CD4-positive, alpha-beta T cell treated with Interleukin-17A for 4 hours (primary cell): ENCODE measurements around the gene CARD10.

Source experiments
- DNase-seq: peaks from one replicate; pipeline ENCODE4 v3.0.0-alpha.2; 2020; ENCODE audit warnings: mixed read lengths

The CARD10 gene

DNA sequence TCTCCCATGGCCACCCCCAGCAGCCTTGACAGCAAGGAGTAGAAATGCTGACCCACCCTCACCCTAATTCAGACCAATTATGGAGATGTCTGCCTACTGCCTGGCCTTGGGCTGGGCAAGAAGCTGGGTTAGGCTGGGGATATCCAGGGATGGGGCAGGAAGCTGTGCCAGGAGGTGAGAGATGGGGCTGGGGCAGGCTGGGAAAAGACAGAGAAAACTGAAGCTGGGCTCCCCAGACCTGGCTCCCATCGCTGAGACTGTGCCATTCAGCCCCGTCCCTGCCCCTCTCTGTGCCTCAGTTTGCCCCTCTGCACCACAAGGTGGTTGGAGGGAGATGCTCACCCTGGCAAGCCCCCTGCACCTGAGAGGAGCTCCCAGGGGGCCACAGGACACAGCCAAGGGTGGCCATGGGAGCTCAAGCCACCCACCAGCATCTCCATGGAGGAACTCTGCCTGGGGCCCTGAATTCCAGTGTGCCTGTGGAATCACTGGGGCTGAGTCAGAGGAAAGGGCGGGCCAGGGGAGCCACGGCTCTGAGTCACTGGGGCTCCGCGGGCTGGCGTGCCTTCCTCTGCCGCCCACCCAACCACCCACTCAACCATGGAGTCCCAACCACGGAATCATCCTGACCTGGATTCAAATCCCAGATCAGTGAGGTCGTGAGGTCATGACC is 6.0 kb upstream of the CARD10 start:
- no peak for DNase-seq

DNA sequence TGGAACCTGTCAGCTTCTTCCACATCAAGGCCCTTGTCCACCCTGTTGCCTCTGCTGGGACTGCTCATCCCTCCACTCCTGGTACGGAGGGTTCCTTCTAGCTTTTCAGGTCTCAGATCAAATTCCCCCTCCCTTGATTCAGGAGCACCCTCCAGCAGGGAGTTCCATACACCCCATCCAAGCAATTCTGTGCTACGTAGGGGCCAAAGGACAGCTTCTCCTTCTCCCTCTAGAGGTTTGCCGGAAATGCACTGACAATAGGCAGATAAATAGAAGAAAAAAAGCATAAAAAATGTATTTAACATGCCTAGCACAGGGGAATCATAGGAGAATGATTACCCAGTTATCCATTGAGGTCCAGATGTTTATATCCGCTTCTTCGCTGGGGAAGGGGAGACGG is 3.3 kb upstream of the CARD10 start:
- no peak for DNase-seq

DNA sequence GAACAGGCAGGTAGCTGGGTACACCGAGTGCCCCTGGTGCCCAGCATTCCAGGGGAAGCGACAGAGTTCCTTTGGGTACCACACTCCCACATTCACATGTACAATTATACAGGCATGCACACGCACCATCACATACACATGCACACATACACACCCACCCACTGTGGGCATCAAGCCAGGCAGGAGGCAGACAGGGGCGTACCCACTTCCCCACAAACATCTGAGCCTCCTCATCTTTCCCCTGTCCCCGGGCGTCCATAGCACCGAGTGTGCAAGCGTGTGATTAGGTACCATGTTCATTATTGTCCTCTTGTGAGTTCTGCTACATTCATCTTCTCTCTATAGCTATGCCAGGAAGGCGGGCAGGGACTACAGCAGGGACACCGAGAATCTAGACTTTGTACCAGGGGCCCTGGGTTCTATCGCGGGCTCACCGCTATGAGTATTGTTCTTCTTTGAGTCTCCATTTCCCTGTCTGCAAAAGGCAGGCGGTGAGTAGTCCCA is 2.1 kb upstream of the CARD10 start:
- DNase-seq = no peak

DNA sequence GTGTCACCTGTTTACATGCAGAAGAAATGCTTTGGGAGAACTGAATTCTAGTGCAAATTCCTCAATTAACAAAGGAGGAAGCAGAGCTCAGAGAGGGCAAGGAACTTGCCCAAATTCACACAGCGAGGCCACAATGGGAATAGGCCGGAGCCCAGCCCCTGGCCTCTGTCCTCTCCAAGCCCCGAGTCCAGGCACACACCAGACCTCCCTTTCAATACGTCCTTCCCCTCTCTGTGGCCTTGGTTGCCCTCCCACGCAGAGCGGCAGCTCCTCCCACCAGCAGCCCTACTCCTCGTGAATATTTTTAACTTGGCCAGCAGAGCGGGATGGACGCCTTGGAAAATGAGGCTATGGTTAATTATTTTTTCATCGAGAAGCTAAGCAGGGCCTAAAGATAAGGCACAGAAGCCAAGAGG is 1.6 kb upstream of the CARD10 start:
- DNase-seq = no peak

GRCh38 chr22:37518509-37519267 is 527 bp downstream of the CARD10 start:
- no peak for DNase-seq

DNA sequence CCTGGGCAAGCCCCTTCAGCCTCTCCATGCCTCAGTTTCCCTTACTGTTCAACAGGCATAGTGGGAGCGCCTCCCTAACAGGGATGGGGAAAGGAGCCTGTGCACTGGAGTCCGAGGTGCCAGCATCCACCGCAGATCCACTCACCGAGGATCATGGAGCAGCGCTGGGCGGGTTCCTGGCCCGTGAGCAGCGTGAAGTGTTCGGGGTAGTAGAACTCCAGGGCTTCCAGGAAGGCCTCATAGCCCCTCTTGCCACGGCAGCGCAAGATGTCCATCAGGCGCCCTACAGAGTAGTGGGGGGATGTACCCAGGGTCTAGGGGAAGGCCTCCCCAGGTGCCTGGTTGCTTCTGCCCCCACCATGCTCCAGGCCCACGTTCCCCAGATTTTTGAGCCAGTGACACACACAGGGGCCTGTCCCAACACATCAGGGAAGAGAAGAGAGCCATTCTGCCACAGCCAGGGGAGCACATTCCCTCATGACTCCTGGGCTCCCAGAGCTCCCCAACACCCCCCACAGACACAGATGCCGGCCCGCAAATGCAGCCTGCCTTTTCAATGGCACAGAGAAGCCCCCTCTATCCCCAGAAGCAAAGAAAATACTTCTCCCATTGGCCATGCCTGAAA is 1.3 kb downstream of the CARD10 start:
- no peak for DNase-seq

DNA sequence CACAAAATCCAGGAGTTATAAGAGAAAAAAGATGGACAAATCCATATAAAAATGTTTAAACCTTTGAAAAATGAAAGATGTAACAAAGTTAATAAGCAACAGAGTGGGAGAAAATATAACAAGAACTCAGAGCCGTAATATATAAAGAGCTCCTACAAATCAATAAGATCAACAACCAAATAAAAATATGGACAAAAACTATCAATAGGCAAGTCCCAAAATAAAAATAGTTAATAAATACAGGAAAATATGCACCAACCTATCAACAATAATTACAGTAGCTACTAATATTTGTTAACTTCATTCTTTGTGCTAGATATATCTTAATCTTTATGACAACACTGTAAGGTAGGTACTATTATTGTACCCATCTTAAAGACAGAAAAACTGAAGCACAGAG is 2.8 kb downstream of the CARD10 start:
- no peak for DNase-seq

- no peak for DNase-seq
Measured at GRCh38 chr22:37515901-37516300, 3.3 kb downstream of the CARD10 start.

DNA sequence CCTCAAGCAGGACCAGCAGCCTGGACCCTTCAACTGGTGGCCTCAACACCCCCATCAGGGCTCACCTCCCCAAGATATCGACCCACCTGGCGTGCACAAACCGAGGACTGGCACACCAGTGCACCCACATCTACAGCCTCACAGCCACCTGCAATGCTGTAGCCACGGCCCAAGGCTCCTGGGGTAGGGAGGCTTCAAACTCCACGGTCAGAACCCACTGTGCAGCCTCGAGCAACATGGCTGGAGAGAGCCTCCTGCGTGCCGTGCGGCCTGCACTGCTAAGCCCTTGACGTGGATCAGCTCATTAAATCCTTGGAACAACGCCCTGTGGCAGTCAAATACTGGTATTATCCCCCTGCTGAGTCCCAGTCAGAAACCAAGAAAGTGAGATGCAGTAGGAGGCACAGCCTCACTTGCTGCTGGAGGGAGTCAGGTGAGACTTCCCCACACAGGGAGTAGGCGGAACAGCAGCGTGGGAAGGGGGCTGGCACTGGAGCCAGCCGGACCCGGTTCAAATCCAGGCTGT is 4.6 kb downstream of the CARD10 start:
- no peak for DNase-seq

DNA sequence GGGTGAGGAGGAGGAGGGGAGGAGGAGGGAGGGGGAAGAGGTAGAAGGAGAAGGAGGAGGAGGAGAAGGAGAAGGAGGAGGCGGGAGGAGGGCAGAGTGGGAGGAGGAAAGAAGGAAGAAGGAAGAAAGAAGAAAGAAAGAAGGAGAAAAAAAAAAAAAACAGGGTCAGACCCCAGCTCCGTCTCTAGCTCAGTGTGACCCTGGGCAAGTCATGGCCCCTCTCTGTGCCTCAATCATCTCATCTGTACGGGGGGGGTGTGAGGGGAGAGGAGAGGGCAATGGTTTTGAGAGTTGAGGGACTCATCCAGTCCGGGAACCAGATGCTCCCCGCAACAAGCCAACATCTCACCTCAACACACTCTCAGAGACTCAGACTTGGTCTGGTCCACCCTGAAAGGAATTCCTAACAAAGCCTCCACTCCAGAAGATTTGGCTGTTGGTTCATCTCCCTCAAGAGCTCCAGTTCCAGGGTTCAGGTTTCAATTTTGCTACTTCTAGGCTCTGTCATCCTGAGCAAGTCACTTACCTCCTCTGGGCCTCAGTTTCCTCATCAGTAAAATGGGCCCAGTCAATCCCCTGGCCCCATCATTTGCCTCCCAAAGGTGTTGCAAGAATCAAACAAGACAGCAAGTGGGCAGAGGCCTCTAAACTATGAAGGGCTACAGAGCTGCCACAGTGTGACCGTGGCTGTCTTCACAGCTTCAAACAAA is 7.7 kb downstream of the CARD10 start:
- DNase-seq = no peak

DNA sequence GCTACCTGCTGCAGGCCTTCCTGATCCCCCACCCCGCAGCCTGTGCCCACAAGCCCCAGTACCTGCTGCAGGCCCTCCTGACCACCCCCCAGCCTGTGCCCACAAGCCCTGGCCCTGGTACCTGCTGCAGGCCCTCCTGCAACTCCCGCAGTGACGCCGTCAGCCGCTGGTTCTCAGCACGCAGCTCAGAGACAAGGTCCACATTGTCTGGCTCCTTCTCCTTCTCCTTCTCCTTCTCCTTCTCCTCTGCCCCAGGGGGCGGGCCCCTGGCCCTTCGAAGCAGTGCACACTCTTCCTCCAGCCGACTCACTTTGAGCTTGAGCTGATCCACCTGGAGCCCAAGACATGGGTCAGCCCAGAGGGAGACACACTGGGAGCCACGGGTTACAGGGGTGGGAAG is 9.1 kb downstream of the CARD10 start:
- DNase-seq = no peak

DNA sequence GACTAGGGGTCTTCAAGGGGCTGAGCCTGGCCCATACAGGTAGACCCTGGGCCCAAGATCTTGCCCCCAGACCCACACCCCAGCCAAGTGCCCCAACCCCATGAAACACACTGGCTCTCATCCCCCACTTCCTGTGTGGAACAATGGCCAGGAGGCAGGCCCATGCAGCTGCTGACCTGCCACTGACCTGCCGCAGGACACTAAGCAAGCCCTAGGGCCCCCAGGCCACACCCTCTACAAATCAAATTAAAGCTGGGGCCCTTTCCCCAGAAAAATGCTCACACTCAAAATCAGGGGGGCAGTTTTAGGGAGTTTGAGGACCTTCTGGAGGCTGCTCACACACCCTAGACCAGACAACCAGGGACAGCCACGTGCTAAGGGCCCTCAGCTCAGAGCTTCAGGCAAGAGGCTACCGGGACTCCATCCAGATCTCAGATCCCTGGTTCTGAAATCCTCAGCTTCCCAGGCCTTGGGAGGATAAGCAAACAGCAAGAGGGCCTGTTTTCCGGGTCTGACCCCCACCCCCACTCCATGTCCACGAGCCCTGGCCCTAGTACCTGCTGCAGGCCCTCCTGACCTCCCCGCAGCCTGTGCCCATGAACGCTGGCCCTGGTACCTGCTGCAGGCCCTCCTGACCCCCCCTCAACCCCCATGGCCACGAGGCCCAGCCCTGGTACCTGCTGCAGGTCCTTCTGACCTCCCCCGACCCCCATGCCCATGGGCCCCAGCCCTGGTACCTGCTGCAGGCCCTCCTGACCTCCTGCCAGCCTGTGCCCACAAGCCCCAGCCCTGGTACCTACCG is 10.0 kb downstream of the CARD10 start:
- no peak for DNase-seq

DNA sequence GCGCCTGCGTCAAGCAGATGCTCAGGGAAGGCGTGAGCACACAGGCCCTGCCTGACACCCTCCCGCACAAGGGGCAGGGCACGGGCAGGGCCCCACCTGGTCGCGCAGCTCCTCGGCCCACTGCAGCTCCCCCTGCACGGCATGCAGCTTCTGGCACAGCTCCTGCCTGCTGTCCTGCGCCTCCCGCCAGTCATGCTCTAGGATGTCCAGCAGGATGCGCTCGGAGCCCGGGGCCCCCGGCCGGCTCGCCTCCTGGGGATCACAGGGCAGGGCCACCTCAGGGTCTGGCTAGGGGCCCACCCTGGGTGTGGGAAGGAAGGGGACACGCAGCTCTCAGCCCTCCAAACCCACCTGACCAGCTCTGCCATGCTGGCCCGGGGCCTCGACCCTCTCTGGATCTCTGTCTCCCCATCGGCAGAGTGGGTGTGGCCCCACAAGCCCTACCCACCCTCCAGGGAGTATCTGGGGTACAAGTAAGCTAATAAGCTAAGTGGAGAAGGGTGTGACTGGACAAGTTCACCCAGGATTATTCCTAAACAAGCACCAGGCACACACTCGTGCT is 10.7 kb downstream of the CARD10 start:
- no peak for DNase-seq

DNA sequence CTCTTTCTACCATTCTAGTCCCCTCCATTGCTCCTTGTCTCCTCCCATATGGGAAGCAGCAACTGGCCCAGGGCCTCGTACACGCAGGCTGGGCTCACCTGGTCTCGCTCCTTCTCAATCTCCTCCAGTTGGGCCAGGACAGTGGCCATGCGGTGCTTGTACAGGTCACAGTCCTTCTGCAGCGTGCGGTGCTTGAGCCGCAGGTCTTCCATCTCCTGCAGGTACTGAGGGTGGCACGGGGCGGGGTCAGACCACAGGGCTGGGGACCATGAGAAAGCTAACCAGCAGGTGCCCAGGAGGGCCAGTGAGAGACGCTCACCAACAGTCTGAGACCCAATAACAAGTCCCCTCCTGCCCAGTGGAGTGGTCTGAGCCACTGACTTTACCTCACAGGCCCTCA is 11.5 kb downstream of the CARD10 start:
- no peak for DNase-seq

GRCh38 chr22:37505989-37506388 is 13.2 kb downstream of the CARD10 start:
- DNase-seq = no peak

- no peak for DNase-seq
Measured at GRCh38 chr22:37505565-37505964, 13.7 kb downstream of the CARD10 start.

GRCh38 chr22:37504964-37505363 is 14.3 kb downstream of the CARD10 start:
- DNase-seq = no peak

DNA sequence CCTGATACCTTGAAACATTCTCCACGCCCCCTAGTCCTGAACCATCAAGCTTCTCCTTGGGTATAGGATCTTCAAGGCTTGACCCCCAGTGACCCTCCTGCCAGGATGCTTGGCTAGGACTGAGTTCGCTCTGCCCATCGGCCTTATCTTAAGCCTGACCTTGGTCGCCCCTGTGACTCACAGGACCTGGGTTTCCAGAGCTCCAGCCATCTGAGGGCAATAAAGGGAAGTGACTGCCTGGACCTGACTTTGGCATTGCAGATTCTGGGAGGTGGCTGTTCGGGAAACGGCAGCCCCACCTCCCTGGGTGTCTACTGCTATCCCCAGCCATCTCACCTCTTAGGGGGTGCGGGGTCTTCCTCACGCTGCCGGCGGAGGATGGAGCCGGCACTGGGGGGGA is 15.4 kb downstream of the CARD10 start:
- no peak for DNase-seq

DNA sequence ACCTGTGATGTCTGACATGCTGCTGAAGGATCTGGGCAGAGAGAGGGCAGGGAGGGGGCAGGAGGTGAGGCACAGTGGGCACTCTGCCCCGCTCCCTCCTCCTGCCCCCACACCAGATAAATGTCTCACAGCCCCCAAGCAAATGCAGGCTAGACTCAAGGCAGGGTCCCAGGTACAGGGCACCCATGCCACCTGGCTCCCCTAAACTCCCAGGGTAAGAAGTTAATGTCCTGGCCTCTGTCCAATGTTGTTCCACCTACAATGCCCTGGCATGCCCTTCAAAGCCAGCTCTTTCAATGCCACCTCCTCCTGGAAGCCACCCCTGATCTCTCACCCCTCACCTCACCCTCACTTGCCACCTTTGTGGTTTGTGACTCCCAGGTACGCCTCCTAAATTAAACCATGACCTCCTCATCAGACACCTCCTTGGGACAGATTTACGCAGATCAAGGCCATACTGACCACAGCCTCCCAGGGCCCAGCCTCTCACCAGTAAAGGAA is 16.0 kb downstream of the CARD10 start:
- no peak for DNase-seq

DNA sequence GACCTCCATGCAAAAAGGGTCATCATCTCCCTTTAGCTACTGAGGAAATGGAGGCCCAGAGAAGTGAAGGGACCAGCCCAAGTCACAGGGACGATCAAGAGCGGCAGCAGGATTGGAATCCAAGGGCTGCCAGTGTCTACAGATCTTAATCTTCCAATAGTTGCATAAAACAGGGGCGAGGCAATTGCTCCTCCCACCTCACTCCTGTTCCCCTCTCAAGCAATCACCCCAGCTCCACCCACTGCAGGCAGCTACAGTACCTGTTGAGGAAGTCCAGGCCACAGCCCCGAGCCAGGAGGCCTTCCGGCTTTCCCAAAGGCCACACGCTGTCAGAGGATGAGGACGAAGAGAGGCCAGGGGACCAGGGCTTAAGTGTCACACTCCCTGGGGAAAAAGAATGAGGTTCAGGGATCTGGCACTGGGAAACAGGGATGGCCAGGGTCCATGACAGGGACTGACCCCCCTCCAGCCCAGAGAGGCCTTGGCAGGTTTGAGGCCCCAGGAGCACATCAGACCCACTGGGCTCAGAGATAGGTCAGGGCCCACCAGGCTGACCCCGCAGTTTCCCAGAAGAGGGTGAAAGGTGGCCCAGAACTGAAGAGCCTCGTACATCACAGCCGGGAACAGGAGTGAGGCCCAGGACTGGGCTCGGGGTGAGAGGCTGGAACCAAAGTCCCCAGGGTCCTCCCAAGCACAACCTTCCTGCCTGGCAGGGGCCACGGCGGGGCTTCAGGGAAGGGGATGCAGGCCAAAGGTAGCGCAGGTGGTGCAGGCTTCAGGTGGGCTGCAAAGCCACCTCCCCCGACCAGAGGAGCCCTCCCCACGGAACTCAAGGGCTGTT is 16.7 kb downstream of the CARD10 start:
- peak; percentile 35 for DNase-seq
